OCI-LY1 (cell line): ENCODE results near the gene ZNF106.

ENCODE experiments used
- H2AFZ ChIP-seq: fragments of 200-600 bp; sonication (generic), shearing (Covaris generic); 2 replicates; pipeline ENCODE4 v1.6.0; 2014; ENCODE audit warnings: antibody characterized with exemption, mild to moderate bottlenecking, low read length
- H3F3A ChIP-seq: fragments of 200-600 bp; sonication (generic), shearing (Covaris generic); 2 replicates; pipeline ENCODE4 v1.6.0; 2014; ENCODE audit warnings: mild to moderate bottlenecking, antibody characterized with exemption, low read length, moderate library complexity; ENCODE audit not compliant: insufficient read depth
- H3K27ac ChIP-seq: fragments of 200-600 bp; sonication (generic); 2 replicates; pipeline ENCODE4 v1.5.1; 2014; ENCODE audit warnings: low read length, mixed run types, mild to moderate bottlenecking, low read depth; ENCODE audit not compliant: poor library complexity, severe bottlenecking
- H3K27me3 ChIP-seq: fragments of 200-600 bp; sonication (generic); 2 replicates; pipeline ENCODE4 v1.6.0; 2014; ENCODE audit warnings: antibody characterized with exemption, mild to moderate bottlenecking, low read length, moderate library complexity; ENCODE audit not compliant: insufficient read depth
- H3K36me3 ChIP-seq: fragments of 200-600 bp; sonication (generic); 2 replicates; pipeline ENCODE4 v1.6.1; 2014; ENCODE audit warnings: mild to moderate bottlenecking, antibody characterized with exemption, low read length, moderate library complexity, mixed read lengths; ENCODE audit not compliant: insufficient read depth
- H3K4me1 ChIP-seq: fragments of 200-600 bp; sonication (generic); 2 replicates; pipeline ENCODE4 v1.5.1; 2014; ENCODE audit warnings: mild to moderate bottlenecking, low read length, moderate library complexity; ENCODE audit not compliant: insufficient read depth, severe bottlenecking
- H3K4me2 ChIP-seq: fragments of 200-600 bp; sonication (generic), shearing (Covaris generic); 2 replicates; pipeline ENCODE4 v1.6.1; 2014; ENCODE audit warnings: low read length
- H3K4me3 ChIP-seq: fragments of 200-600 bp; sonication (generic); 2 replicates; pipeline ENCODE4 v1.5.1; 2014; ENCODE audit warnings: low read length, low read depth, mild to moderate bottlenecking, mixed read lengths; ENCODE audit not compliant: poor library complexity, severe bottlenecking
- H3K79me2 ChIP-seq: fragments of 200-600 bp; shearing (Covaris generic); 2 replicates; pipeline ENCODE4 v1.6.1; 2016; ENCODE audit warnings: mixed run types, low read length, mixed read lengths; ENCODE audit not compliant: insufficient read depth
- H3K9ac ChIP-seq: fragments of 200-600 bp; sonication (generic), shearing (Covaris generic); 2 replicates; pipeline ENCODE4 v1.6.1; 2014; ENCODE audit warnings: mild to moderate bottlenecking, low read length, mixed read lengths
- H3K9me2 ChIP-seq: fragments of 200-600 bp; sonication (generic), shearing (Covaris generic); 2 replicates; pipeline ENCODE4 v1.6.1; 2014; ENCODE audit warnings: low read depth, mild to moderate bottlenecking, low read length, mixed read lengths
- H3K9me3 ChIP-seq: fragments of 200-600 bp; shearing (Covaris generic); 2 replicates; pipeline ENCODE4 v1.6.1; 2014; ENCODE audit warnings: low read length, mixed read lengths
- H4K20me1 ChIP-seq: fragments of 200-600 bp; sonication (generic), shearing (Covaris generic); 2 replicates; pipeline ENCODE4 v1.6.0; 2016; ENCODE audit warnings: mild to moderate bottlenecking, low read length; ENCODE audit not compliant: insufficient read depth
- EZH2 ChIP-seq: fragments of 200-600 bp; sonication (generic), shearing (Covaris generic); IDR thresholded peaks from 2 replicates; pipeline ENCODE4 v1.8.0; 2017; ENCODE audit warnings: borderline replicate concordance, mixed run types, mild to moderate bottlenecking, antibody characterized with exemption, low read length, moderate library complexity, mixed read lengths
- TF ChIP-seq, protein P1 (sequence below): fragments of 200-600 bp; sonication (generic), shearing (Covaris generic); IDR thresholded peaks from 2 replicates; pipeline ENCODE4 v1.5.1; 2017; ENCODE audit warnings: mild to moderate bottlenecking, antibody characterized with exemption, low read length, moderate library complexity, mixed read lengths

ZNF106 gene

DNA sequence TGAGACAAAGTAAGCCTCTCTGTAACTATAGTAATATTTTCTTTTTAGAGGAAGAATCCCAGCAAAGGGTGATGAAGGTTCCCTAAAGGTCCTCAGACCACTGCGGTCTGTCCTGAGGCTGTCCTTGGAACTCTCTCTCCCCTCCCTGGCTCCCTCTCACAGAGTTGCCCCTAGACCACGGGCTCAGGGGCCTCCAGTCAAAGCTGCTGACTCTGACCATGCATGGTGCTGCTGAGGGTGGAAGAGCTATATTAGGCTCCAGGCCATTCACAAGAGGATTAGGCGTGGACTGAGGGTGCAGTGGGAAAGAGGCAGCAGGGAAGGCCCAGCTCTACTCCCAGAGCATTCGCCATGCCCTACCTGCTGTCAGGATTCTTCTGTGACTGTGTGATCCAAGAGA lies 117.0 kb downstream of the ZNF106 start:
- Histone ChIP-seq H3K9me2 (no peaks in the 10 kb centered on the region), H3K4me2 (no peak overlapping the region), H3K27me3 (peaks cover 3% of the 10 kb centered on the region; the same call in 1 of the 2 replicates), H3K4me1 (no peaks in the 10 kb centered on the region), H3K27ac (no peak overlapping the region), H3K36me3 (no peaks in the 10 kb centered on the region), H3K79me2 (no peaks in the 10 kb centered on the region), H3K9me3 (peaks cover 5% of the 10 kb centered on the region; the same call in 1 of the 2 replicates), H2AFZ (no peak overlapping the region), H3F3A (no peaks in the 10 kb centered on the region), H3K4me3 (no peak overlapping the region), H4K20me1 (no peaks in the 10 kb centered on the region), H3K9ac (no peak overlapping the region)
- TF ChIP-seq, protein P1, sequence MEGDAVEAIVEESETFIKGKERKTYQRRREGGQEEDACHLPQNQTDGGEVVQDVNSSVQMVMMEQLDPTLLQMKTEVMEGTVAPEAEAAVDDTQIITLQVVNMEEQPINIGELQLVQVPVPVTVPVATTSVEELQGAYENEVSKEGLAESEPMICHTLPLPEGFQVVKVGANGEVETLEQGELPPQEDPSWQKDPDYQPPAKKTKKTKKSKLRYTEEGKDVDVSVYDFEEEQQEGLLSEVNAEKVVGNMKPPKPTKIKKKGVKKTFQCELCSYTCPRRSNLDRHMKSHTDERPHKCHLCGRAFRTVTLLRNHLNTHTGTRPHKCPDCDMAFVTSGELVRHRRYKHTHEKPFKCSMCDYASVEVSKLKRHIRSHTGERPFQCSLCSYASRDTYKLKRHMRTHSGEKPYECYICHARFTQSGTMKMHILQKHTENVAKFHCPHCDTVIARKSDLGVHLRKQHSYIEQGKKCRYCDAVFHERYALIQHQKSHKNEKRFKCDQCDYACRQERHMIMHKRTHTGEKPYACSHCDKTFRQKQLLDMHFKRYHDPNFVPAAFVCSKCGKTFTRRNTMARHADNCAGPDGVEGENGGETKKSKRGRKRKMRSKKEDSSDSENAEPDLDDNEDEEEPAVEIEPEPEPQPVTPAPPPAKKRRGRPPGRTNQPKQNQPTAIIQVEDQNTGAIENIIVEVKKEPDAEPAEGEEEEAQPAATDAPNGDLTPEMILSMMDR, result no peak
- TF ChIP-seq EZH2, result no peak

DNA sequence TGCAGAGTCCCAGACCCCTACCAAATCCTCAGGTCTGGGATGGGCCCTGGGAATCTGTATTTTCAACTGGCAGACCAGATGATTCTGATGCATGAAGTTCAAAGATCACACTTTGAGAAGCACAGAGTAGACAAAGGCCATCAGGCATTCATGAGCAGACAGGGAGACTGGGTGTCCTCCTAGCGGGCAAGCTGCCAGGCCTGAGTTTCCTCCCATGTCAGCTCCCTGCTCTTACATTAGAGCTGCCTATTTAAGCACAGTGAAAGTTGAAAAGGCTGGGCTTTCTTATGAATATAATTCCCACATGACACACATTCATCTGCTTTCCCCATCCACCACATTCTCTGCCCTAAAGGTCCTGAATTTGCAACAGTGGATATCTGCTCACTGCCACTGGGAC lies 117.7 kb downstream of the ZNF106 start:
- Histone ChIP-seq H3K27ac (no peak overlapping the region), H3K4me1 (no peaks in the 10 kb centered on the region), H3K4me3 (no peak overlapping the region), H4K20me1 (no peaks in the 10 kb centered on the region), H3F3A (no peaks in the 10 kb centered on the region), H3K9me3 (peaks cover 5% of the 10 kb centered on the region; the same call in 1 of the 2 replicates), H3K27me3 (peaks cover 3% of the 10 kb centered on the region; the same call in 1 of the 2 replicates), H3K4me2 (no peak overlapping the region), H3K79me2 (no peaks in the 10 kb centered on the region), H3K9ac (no peak overlapping the region), H3K9me2 (no peaks in the 10 kb centered on the region), H2AFZ (no peak overlapping the region), H3K36me3 (no peaks in the 10 kb centered on the region)
- TF ChIP-seq EZH2, result no peak
- TF ChIP-seq, protein P1, result no peak

DNA sequence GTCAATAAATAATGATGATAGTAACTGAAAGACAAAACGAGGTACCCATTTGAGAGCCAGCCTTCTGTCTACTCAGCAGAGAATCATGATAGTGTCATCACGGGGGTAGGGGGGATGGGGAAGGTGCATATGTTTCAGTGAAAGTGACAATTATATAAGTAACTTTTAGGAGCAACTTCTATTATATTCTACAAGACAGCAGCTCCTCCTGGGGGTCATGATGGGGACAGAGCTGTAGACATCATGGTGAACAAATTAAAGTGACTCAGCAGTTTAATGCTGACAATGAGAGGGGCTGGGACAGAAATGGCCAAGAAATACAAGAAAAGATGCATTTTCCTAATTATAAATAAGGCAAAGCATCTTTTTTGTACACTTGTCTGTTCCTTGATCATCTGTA lies 119.8 kb downstream of the ZNF106 start:
- Histone ChIP-seq H3K27me3 (no peaks in the 10 kb centered on the region; the same call in 1 of the 2 replicates), H2AFZ (no peak overlapping the region), H3K9me3 (no peaks in the 10 kb centered on the region), H3K36me3 (no peaks in the 10 kb centered on the region), H3K79me2 (no peaks in the 10 kb centered on the region), H3K4me1 (no peaks in the 10 kb centered on the region), H3F3A (no peaks in the 10 kb centered on the region), H3K27ac (no peak overlapping the region), H3K9me2 (no peaks in the 10 kb centered on the region), H3K4me3 (no peak overlapping the region), H3K9ac (no peak overlapping the region), H4K20me1 (no peaks in the 10 kb centered on the region), H3K4me2 (no peak overlapping the region)
- no peak for TF ChIP-seq EZH2
- TF ChIP-seq, protein P1, result peak; percentile 27; the same call in 1 of the 2 replicates
